GF-D8 (cell line): Measurements from ENCODE around the gene TSPY2.
"Not testable (repeated sequence)": the region's sequence is repeated elsewhere in the genome, so short reads cannot be mapped to it uniquely, and the experiment has no call there.

Experiments used
- DNase-seq: peaks from one replicate; lab custom pipeline; 2025; lab: John Stamatoyannopoulos, UW

TSPY2 gene

DNA sequence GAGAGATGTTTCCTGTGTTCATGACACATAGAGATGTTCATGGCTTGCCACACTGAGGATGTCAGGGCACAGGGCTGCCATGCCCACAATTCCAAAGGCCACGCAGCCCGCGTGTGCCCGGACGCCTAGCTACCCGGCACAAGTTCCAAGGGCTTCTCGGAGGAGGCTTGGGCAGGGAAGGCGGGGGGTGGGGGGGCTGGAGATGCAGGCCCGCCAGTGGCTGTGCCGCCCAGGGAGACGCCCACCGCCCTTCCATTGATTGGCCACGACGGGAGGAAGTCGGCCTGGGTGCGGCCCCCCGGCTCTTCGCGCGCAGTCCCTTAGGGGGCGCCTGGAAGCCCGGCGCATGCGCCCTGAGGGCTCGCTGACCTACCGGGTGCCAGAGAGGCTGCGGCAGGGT, at the start of gene TSPY2:
Gene TSPY2, plus strand, starts transcription at position 301 of the 400 bp plus-strand sequence. Its CDS starts 46 bp downstream, at position 347.
- DNase-seq, result not testable (repeated sequence)

DNA sequence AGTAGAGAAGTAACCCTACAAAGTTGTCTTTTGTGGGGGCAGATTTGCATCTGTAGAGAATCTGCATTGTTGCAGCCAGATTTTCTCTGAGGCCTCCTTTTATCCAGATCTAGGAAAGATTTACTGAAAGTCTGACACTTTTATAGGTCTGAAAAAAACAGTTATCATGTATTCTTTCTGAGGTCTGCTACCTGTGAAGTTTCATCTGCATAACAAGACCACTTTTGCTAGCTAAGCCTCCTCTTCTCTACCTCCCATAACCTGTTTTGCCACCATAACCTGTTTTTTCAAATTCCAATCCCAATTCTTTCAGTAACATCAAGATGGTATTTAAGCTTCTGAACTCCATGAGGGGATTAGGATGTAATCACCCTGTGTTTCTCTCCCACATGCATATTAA, 36.5 kb upstream of the TSPY2 start:
- DNase-seq, result not testable (repeated sequence)

DNA sequence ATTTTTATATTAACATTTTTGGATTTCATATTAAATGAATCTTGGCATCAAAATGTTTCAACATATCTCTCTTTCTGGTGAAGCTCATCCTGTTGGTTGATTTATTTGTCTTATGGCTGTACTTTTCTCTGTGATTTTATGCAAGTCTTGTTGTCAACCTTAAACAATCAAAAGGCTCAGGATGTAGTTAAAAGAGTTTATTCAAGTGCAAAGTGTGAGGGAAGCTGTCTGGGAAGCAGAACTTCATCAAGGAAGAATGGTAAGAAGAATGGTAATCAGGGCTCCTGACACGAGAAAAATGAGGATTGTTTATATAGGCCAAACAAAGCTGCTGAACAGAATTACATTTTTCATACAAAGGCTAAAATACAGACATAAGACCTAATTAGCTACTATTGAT, 29.0 kb upstream of the TSPY2 start:
- not testable (repeated sequence) for DNase-seq

- not testable (repeated sequence) for DNase-seq
Measured at GRCh38 chrY:6269839-6270238, 23.8 kb downstream of the TSPY2 start.
